Endothelial cell of umbilical vein (primary cell): ENCODE results near the gene ZNF736. TPM values are rescaled to one million over a fixed set of nuclear protein-coding genes. Genes with fewer than 3 reads are reported as not detected.

Experiments
- BruUV-seq: library from RNA; stranded (reverse); fragments of 400-500 nt; replicated peaks from 2 replicates; lab custom pipeline; 2021; lab: Mats Ljungman, UMichigan
- CTCF ChIA-PET: fragments of 300-600, 350-600 bp; sonication (Branson Sonifier 250); formaldehyde crosslinking; loops from one replicate; lab custom pipeline; 2021; ENCODE audit warnings: antibody characterized with exemption, inconsistent platforms; lab: Charles Lee
- POLR2A ChIA-PET: fragments of 300-600, 350-600 bp; sonication (Branson Sonifier 250); formaldehyde crosslinking; loops from one replicate; lab custom pipeline; 2021; ENCODE audit warnings: antibody characterized with exemption, inconsistent platforms; lab: Charles Lee
- DNase-seq: peaks from one replicate; pipeline ENCODE4 v3.0.0-alpha.2; 2011; ENCODE audit warnings: low read depth, low spot score
- FAIRE-seq: peaks from 2 replicates; lab custom pipeline; 2011; peaks lifted over from hg19 to GRCh38; lab: Jason Lieb, UNC
- H2AFZ ChIP-seq: 2 replicates; pipeline ENCODE4 v1.6.0; 2012; ENCODE audit warnings: low read depth, low read length, control low read depth, inconsistent platforms
- H3K27ac ChIP-seq: 2 replicates; pipeline ENCODE4 v1.5.1; 2011; ENCODE audit warnings: low read depth, mild to moderate bottlenecking, control low read depth, low read length, moderate library complexity; ENCODE audit not compliant: insufficient read depth
- H3K27me3 ChIP-seq, 2 experiments: 2 replicates each; pipeline versions ENCODE4 v1.6.0 to v1.6.1; 2011; ENCODE audit warnings: low read length in 2 of 2, mixed read lengths in 1 of 2; ENCODE audit not compliant: control insufficient read depth in 2 of 2, insufficient read depth in 2 of 2
- H3K36me3 ChIP-seq, 2 experiments: 2 replicates in 1 of 2; 3 replicates in 1 of 2; pipeline ENCODE4 v1.5.1; 2011; ENCODE audit warnings: low read length in 2 of 2, mild to moderate bottlenecking in 1 of 2, moderate library complexity in 1 of 2; ENCODE audit not compliant: control insufficient read depth in 2 of 2, insufficient read depth in 2 of 2; ENCODE audit errors: extremely low read depth in 1 of 2
- H3K4me1 ChIP-seq: 3 replicates; pipeline ENCODE4 v1.5.1; 2011; ENCODE audit warnings: mild to moderate bottlenecking, low read length; ENCODE audit not compliant: control insufficient read depth, insufficient read depth; ENCODE audit errors: extremely low read depth
- H3K4me2 ChIP-seq: 2 replicates; pipeline ENCODE4 v1.6.1; 2011; ENCODE audit warnings: low read length, control low read depth, mixed read lengths; ENCODE audit not compliant: insufficient read depth
- H3K4me3 ChIP-seq, 3 experiments: fragments of 200-600 bp in 1 of 3; sonication (generic), shearing (Covaris generic) in 1 of 3; replicated peaks in 1 of 3; 2 replicates each; pipeline ENCODE4 v1.5.1; 2011 to 2016; ENCODE audit warnings: control low read depth in 3 of 3, low read length in 3 of 3, mild to moderate bottlenecking in 2 of 3, inconsistent platforms in 1 of 3, low read depth in 1 of 3, moderate library complexity in 1 of 3; ENCODE audit not compliant: insufficient read depth in 1 of 3
- H3K79me2 ChIP-seq: 2 replicates; pipeline ENCODE4 v1.6.0; 2012; ENCODE audit warnings: low read length, inconsistent platforms; ENCODE audit not compliant: control insufficient read depth, insufficient read depth
- H3K9ac ChIP-seq: replicated peaks from 2 replicates; pipeline ENCODE3; 2011; ENCODE audit warnings: low read length, control low read depth; ENCODE audit not compliant: insufficient read depth; ENCODE audit errors: extremely low read depth
- H3K9me1 ChIP-seq: replicated peaks from 3 replicates; pipeline ENCODE4 v1.6.0; 2011; ENCODE audit warnings: mild to moderate bottlenecking, low read length; ENCODE audit not compliant: control insufficient read depth, insufficient read depth; ENCODE audit errors: extremely low read depth
- H3K9me3 ChIP-seq: replicated peaks from 2 replicates; pipeline ENCODE4 v1.5.1; 2012; ENCODE audit warnings: low read length, inconsistent platforms; ENCODE audit not compliant: control insufficient read depth, insufficient read depth
- H4K20me1 ChIP-seq: replicated peaks from 2 replicates; pipeline ENCODE3; 2011; ENCODE audit warnings: mild to moderate bottlenecking, low read length; ENCODE audit not compliant: control insufficient read depth, insufficient read depth; ENCODE audit errors: extremely low read depth
- EZH2 ChIP-seq: IDR thresholded peaks from 2 replicates; pipeline ENCODE4 v1.6.1; 2012; ENCODE audit warnings: borderline replicate concordance, low read depth, mild to moderate bottlenecking, moderate library complexity, low read length, inconsistent platforms; ENCODE audit not compliant: severe bottlenecking
- FOS ChIP-seq: IDR thresholded peaks from 2 replicates; pipeline ENCODE4 v1.6.1; 2011; ENCODE audit warnings: mild to moderate bottlenecking, low read length, moderate library complexity, borderline replicate concordance; ENCODE audit not compliant: insufficient read depth
- GATA2 ChIP-seq: IDR thresholded peaks from 2 replicates; pipeline ENCODE4 v1.7.0; 2011; ENCODE audit warnings: low read depth, mild to moderate bottlenecking, moderate library complexity, mixed read lengths, low read length; ENCODE audit not compliant: insufficient read length, insufficient read depth
- JUN ChIP-seq: IDR thresholded peaks from 2 replicates; pipeline ENCODE4 v1.6.1; 2011; ENCODE audit warnings: borderline replicate concordance, low read depth; ENCODE audit not compliant: insufficient read length, insufficient read depth
- MYC ChIP-seq: IDR thresholded peaks from one replicate; pipeline ENCODE4 v1.6.1; 2011; ENCODE audit warnings: mild to moderate bottlenecking, low read depth, low read length
- POLR2A ChIP-seq: IDR thresholded peaks from 2 replicates; pipeline ENCODE4 v1.6.1; 2012; ENCODE audit warnings: low read depth, mild to moderate bottlenecking, control low read depth, low read length
- POLR2AphosphoS5 ChIP-seq: IDR thresholded peaks from 2 replicates; pipeline ENCODE4 v1.6.1; 2012; ENCODE audit warnings: low read depth, mild to moderate bottlenecking, control low read depth, low read length, moderate library complexity; ENCODE audit not compliant: insufficient read depth
- dilution Hi-C: fragments of 300-500 bp; cut with MboI; formaldehyde crosslinking; loops from one replicate; pipeline ENCODE4 v1.15.0; 2019; ENCODE audit warnings: low sequenced_read_pairs; ENCODE audit not compliant: extremely low pct_ligation_motif_present
- intact Hi-C: fragments of 100-400 bp; cut with micrococcal nuclease; formaldehyde crosslinking; loops from one replicate; pipeline ENCODE4 v1.10.0; 2022
- polyA plus RNA-seq, 4 experiments: library from polyadenylated mRNA; depleted of rRNA in 3 of 4; stranded (reverse) in 3 of 4; unstranded in 1 of 4; fragments of >200 nt; gene quantifications; 2 replicates each; pipeline versions ENCODE4 v1.2.1 to v1.2.3, GENCODE V29; 2011 to 2012; ENCODE audit warnings: missing spikeins in 1 of 4
- total RNA-seq: library from RNA; stranded (reverse); gene quantifications from 2 replicates; pipeline ENCODE4 v1.2.3, GENCODE V29; 2021
- TF ChIP-seq, protein P1 (sequence below), 2 donors: IDR thresholded peaks; 1 replicate in 1 of 2; 2 replicates in 1 of 2; pipeline ENCODE4 v1.5.1; 2011; ENCODE audit warnings: low read length in 2 of 2, mild to moderate bottlenecking in 2 of 2, moderate library complexity in 2 of 2, control low read depth in 1 of 2, inconsistent platforms in 1 of 2, low read depth in 1 of 2; ENCODE audit not compliant: insufficient read depth in 1 of 2; ENCODE audit errors: extremely low read depth in 1 of 2
- TF ChIP-seq, protein P2 (sequence below): IDR thresholded peaks from 2 replicates; pipeline ENCODE4 v1.6.1; 2011; ENCODE audit not compliant: insufficient read depth, insufficient read length

Gene ZNF736
- total and polyA plus RNA-seq, 2 donors (not counting 3 experiments of a cell fraction or from before 2014, with no cell fraction given) = 1.2 to 9.0 TPM

DNA sequence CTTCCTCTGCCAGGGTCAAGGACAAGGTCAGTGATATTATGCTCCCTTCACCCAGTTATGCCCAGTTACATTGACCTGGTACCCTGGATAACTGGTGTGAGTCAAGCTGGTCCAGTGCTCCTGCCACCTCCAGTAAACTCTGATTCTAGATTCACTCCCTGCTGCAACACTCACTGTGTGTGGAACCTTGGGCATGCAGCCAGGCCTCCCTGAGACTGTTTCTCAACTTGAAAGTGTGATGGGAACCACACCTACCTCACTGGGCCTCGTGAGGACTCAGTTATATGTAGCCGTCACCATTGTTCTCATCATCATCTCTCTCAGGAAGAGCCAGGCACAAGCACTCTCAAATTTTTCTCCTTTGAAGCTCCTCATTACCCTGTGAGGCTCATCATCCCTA, 935 bp upstream of the ZNF736 start:
- Histone ChIP-seq H3K4me1 (no peaks in the 10 kb centered on the region), H2AFZ (no peak overlapping the region), H3K4me2 (no peak overlapping the region), H4K20me1 (no peaks in the 10 kb centered on the region), H3K27ac (no peak overlapping the region), H3K27me3 (no peaks in the 10 kb centered on the region), H3K9me3 (no peaks in the 10 kb centered on the region), H3K9ac (no peak overlapping the region), H3K4me3 (no peak overlapping the region), H3K36me3 (no peaks in the 10 kb centered on the region), H3K9me1 (no peaks in the 10 kb centered on the region), H3K79me2 (no peaks in the 10 kb centered on the region)
- ChIA-PET CTCF (no interaction called here), POLR2A (no interaction called here)
- intact Hi-C loops (no loop called here), dilution Hi-C loops (no loop called here)
- DNase-seq (no peak), FAIRE-seq (no peak)
- no TSS peak for BruUV-seq
- no peak for TF ChIP-seq EZH2
- no peak for TF ChIP-seq MYC
- TF ChIP-seq FOS = no peak
- TF ChIP-seq POLR2AphosphoS5 = no peak
- TF ChIP-seq, protein P1, sequence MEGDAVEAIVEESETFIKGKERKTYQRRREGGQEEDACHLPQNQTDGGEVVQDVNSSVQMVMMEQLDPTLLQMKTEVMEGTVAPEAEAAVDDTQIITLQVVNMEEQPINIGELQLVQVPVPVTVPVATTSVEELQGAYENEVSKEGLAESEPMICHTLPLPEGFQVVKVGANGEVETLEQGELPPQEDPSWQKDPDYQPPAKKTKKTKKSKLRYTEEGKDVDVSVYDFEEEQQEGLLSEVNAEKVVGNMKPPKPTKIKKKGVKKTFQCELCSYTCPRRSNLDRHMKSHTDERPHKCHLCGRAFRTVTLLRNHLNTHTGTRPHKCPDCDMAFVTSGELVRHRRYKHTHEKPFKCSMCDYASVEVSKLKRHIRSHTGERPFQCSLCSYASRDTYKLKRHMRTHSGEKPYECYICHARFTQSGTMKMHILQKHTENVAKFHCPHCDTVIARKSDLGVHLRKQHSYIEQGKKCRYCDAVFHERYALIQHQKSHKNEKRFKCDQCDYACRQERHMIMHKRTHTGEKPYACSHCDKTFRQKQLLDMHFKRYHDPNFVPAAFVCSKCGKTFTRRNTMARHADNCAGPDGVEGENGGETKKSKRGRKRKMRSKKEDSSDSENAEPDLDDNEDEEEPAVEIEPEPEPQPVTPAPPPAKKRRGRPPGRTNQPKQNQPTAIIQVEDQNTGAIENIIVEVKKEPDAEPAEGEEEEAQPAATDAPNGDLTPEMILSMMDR (IDR thresholded peaks at IDR 0.05; ENCODE audit: extremely low read depth in 1 of 2, insufficient read depth in 1 of 2, low read depth in 1 of 2, low read length in 2 of 2) = no peak
- TF ChIP-seq POLR2A = no peak
- TF ChIP-seq JUN = no peak
- TF ChIP-seq, protein P2, sequence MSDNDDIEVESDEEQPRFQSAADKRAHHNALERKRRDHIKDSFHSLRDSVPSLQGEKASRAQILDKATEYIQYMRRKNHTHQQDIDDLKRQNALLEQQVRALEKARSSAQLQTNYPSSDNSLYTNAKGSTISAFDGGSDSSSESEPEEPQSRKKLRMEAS = no peak
- no peak for TF ChIP-seq GATA2
